PC-3 (cell line): ENCODE measurements around the gene KCNK5.

Experiments
- EZH2 ChIP-seq: fragments of 300-600 bp; sonication (generic); IDR thresholded peaks from one replicate; pipeline ENCODE4 v1.6.1; 2017; ENCODE audit warnings: antibody characterized with exemption, mild to moderate bottlenecking, low read length; ENCODE audit not compliant: unreplicated experiment
- EZH2phosphoT487 ChIP-seq: fragments of 300-600 bp; sonication (generic); IDR thresholded peaks from 2 replicates; pipeline ENCODE4 v1.6.1; 2018; ENCODE audit warnings: mild to moderate bottlenecking, antibody characterized with exemption, low read length, borderline replicate concordance
- TF ChIP-seq, protein P1 (sequence below): fragments of 300-600 bp; sonication (generic); conservative IDR thresholded peaks from 2 replicates; pipeline ENCODE4 v1.5.1; 2017; ENCODE audit warnings: antibody characterized with exemption, low read depth, mild to moderate bottlenecking, low read length

DNA sequence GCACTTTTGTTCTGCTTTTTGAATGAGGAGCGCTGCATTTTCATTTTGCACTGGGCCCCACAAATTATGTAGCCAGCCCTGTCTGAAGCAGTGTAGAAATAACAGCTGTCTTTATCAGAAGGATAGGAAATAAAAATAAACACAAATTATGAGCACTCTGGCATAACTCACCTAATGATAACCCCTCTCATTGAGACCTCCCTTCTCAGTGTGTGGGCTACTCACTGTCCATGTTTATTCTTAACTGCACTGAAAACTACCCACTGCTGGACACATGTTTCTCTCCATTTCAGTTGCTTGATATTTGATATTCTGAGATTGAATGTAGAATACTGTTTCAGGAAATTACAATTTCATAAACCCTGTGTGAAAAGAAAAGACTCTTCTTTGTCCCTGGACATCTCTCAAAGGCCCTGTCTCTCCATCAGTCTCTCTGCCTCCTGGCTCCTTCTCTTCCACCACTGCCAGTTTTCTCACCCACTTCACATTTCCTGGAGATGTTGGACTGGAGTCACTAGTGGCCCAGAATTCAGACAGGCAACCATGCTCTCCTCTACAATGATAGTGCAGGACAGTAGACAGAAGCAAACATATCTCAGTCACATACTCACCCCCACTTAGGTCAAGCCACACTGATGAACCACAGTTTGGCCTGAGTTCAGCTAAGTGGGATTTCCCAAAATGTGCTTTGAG is 84.6 kb downstream of the KCNK5 start:
- TF ChIP-seq, protein P1, sequence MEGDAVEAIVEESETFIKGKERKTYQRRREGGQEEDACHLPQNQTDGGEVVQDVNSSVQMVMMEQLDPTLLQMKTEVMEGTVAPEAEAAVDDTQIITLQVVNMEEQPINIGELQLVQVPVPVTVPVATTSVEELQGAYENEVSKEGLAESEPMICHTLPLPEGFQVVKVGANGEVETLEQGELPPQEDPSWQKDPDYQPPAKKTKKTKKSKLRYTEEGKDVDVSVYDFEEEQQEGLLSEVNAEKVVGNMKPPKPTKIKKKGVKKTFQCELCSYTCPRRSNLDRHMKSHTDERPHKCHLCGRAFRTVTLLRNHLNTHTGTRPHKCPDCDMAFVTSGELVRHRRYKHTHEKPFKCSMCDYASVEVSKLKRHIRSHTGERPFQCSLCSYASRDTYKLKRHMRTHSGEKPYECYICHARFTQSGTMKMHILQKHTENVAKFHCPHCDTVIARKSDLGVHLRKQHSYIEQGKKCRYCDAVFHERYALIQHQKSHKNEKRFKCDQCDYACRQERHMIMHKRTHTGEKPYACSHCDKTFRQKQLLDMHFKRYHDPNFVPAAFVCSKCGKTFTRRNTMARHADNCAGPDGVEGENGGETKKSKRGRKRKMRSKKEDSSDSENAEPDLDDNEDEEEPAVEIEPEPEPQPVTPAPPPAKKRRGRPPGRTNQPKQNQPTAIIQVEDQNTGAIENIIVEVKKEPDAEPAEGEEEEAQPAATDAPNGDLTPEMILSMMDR, result no peak
- no peak for TF ChIP-seq EZH2
- TF ChIP-seq EZH2phosphoT487, result no peak
